DOHH2 (cell line): ENCODE measurements around the gene TTC7B.

ENCODE experiments used
- EZH2phosphoT487 ChIP-seq: fragments of 200-600 bp; sonication (generic); IDR thresholded peaks from 2 replicates; pipeline ENCODE4 v1.6.1; 2017; ENCODE audit warnings: borderline replicate concordance, mild to moderate bottlenecking, antibody characterized with exemption, low read length, moderate library complexity, mixed read lengths
- TF ChIP-seq, protein P1 (sequence below): fragments of 200-600 bp; sonication (generic); IDR thresholded peaks from one replicate; pipeline ENCODE4 v1.5.1; 2014; ENCODE audit warnings: antibody characterized with exemption, mild to moderate bottlenecking, low read depth, low read length; ENCODE audit not compliant: poor library complexity, severe bottlenecking

DNA sequence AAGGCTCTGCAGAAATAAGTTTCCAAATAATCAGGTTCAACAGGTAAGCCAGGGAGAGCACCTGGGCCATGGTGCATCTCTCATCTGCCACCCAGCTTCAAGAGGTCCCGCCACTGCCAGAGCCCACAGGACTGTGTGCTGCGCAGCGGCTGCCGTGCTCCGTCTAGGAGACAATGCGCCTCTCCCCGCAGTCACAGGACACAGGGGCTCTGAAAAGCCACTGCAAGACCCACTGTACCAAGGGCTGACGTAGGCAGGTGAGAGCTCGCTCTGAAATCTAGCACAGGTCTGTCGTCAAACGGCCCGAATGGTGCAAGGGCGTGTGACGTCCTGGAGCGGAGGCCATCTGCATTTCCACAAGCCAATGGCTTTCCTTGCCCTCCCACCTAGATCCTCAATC, 218.3 kb downstream of the TTC7B start:
- TF ChIP-seq, protein P1, sequence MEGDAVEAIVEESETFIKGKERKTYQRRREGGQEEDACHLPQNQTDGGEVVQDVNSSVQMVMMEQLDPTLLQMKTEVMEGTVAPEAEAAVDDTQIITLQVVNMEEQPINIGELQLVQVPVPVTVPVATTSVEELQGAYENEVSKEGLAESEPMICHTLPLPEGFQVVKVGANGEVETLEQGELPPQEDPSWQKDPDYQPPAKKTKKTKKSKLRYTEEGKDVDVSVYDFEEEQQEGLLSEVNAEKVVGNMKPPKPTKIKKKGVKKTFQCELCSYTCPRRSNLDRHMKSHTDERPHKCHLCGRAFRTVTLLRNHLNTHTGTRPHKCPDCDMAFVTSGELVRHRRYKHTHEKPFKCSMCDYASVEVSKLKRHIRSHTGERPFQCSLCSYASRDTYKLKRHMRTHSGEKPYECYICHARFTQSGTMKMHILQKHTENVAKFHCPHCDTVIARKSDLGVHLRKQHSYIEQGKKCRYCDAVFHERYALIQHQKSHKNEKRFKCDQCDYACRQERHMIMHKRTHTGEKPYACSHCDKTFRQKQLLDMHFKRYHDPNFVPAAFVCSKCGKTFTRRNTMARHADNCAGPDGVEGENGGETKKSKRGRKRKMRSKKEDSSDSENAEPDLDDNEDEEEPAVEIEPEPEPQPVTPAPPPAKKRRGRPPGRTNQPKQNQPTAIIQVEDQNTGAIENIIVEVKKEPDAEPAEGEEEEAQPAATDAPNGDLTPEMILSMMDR, result no peak
- no peak for TF ChIP-seq EZH2phosphoT487
